ENCODE measurements around the gene OSMR.

The OSMR gene

GRCh38 chr5:38808666-38809343, 37.0 kb upstream of the OSMR start:
- TF ChIP-seq CTCF (conservative IDR thresholded peaks at IDR 0.05; ENCODE audit: low read length) (no peak), EZH2phosphoT487 (IDR thresholded peaks at IDR 0.05; ENCODE audit: borderline replicate concordance) (no peak)

GRCh38 chr5:38809388-38810359, 36.1 kb upstream of the OSMR start:
- no peak overlapping the region for H3K4me3 ChIP-seq (ENCODE audit: low read length, poor library complexity, severe bottlenecking)
- no peaks in the 10 kb centered on the region for H3K27me3 ChIP-seq (ENCODE audit: insufficient read depth, low read length, poor library complexity, severe bottlenecking)
- H3K9ac ChIP-seq (ENCODE audit: low read depth, low read length, poor library complexity, severe bottlenecking), result no peak overlapping the region
- no peaks in the 10 kb centered on the region for H3K9me3 ChIP-seq (ENCODE audit: insufficient read depth, low read depth, low read length)
- no peaks in the 10 kb centered on the region for H3K36me3 ChIP-seq (ENCODE audit: insufficient read depth, low read length)
- H2AFZ ChIP-seq (ENCODE audit: low read length), result peak overlapping the region; percentile 67
- TF ChIP-seq CTCF (conservative IDR thresholded peaks at IDR 0.05; ENCODE audit: low read length) (peak; percentile 96), EZH2phosphoT487 (IDR thresholded peaks at IDR 0.05; ENCODE audit: borderline replicate concordance) (no peak)
- no peaks in the 10 kb centered on the region for H4K20me1 ChIP-seq (ENCODE audit: insufficient read depth, low read length, poor library complexity, severe bottlenecking)
- H3K9me2 ChIP-seq (replicated peaks; ENCODE audit: low read depth, low read length), result no peaks in the 10 kb centered on the region
- no peaks in the 10 kb centered on the region for H3K79me2 ChIP-seq (ENCODE audit: insufficient read depth, low read length)
- no peaks in the 10 kb centered on the region for H3F3A ChIP-seq (ENCODE audit: low read depth)
- H3K4me2 ChIP-seq (ENCODE audit: low read depth, low read length, poor library complexity, severe bottlenecking), result no peak overlapping the region
- H3K4me1 ChIP-seq (ENCODE audit: insufficient read depth, low read length, poor library complexity, severe bottlenecking), result no peaks in the 10 kb centered on the region

More at GRCh38 chr5:38808666-38809343, 37.0 kb upstream of the OSMR start:
- Histone ChIP-seq H3K9me3 (ENCODE audit: insufficient read depth, low read depth, low read length) (no peaks in the 10 kb centered on the region), H3K9ac (ENCODE audit: low read depth, low read length, poor library complexity, severe bottlenecking) (no peak overlapping the region), H3K4me3 (ENCODE audit: low read length, poor library complexity, severe bottlenecking) (no peak overlapping the region), H3K9me2 (replicated peaks; ENCODE audit: low read depth, low read length) (no peaks in the 10 kb centered on the region), H3K4me2 (ENCODE audit: low read depth, low read length, poor library complexity, severe bottlenecking) (no peak overlapping the region), H3K79me2 (ENCODE audit: insufficient read depth, low read length) (no peaks in the 10 kb centered on the region), H4K20me1 (ENCODE audit: insufficient read depth, low read length, poor library complexity, severe bottlenecking) (no peaks in the 10 kb centered on the region), H2AFZ (ENCODE audit: low read length) (no peak overlapping the region; the same call in 1 of the 2 replicates), H3K36me3 (ENCODE audit: insufficient read depth, low read length) (no peaks in the 10 kb centered on the region), H3K4me1 (ENCODE audit: insufficient read depth, low read length, poor library complexity, severe bottlenecking) (no peaks in the 10 kb centered on the region), H3F3A (ENCODE audit: low read depth) (no peaks in the 10 kb centered on the region), H3K27me3 (ENCODE audit: insufficient read depth, low read length, poor library complexity, severe bottlenecking) (no peaks in the 10 kb centered on the region)

GRCh38 chr5:38814879-38815278, 30.9 kb upstream of the OSMR start:
- H3F3A ChIP-seq (ENCODE audit: low read depth), result no peaks in the 10 kb centered on the region
- H4K20me1 ChIP-seq (ENCODE audit: insufficient read depth, low read length, poor library complexity, severe bottlenecking), result no peaks in the 10 kb centered on the region
- H3K4me2 ChIP-seq (ENCODE audit: low read depth, low read length, poor library complexity, severe bottlenecking), result no peak overlapping the region
- H3K36me3 ChIP-seq (ENCODE audit: insufficient read depth, low read length), result no peaks in the 10 kb centered on the region
- H3K27me3 ChIP-seq (ENCODE audit: insufficient read depth, low read length, poor library complexity, severe bottlenecking), result no peaks in the 10 kb centered on the region
- no peaks in the 10 kb centered on the region for H3K9me2 ChIP-seq (replicated peaks; ENCODE audit: low read depth, low read length)
- no peaks in the 10 kb centered on the region for H3K4me1 ChIP-seq (ENCODE audit: insufficient read depth, low read length, poor library complexity, severe bottlenecking)
- H3K9me3 ChIP-seq (ENCODE audit: insufficient read depth, low read depth, low read length), result no peaks in the 10 kb centered on the region
- no peaks in the 10 kb centered on the region for H3K79me2 ChIP-seq (ENCODE audit: insufficient read depth, low read length)
- no peak overlapping the region for H3K4me3 ChIP-seq (ENCODE audit: low read length, poor library complexity, severe bottlenecking)
- H3K9ac ChIP-seq (ENCODE audit: low read depth, low read length, poor library complexity, severe bottlenecking), result no peak overlapping the region
- no peak overlapping the region for H2AFZ ChIP-seq (ENCODE audit: low read length)
- no peak for TF ChIP-seq CTCF (conservative IDR thresholded peaks at IDR 0.05; ENCODE audit: low read length)
- TF ChIP-seq EZH2phosphoT487 (IDR thresholded peaks at IDR 0.05; ENCODE audit: borderline replicate concordance), result no peak

Measured in Loucy (cell line).